Epidermal melanocyte (primary cell): Measurements from ENCODE around the gene LINGO4.

Source experiments
- DNase-seq: peaks from one replicate; pipeline ENCODE4 v3.0.0; 2011; ENCODE audit warnings: low spot score; ENCODE audit not compliant: insufficient read length

LINGO4 gene, protein sequence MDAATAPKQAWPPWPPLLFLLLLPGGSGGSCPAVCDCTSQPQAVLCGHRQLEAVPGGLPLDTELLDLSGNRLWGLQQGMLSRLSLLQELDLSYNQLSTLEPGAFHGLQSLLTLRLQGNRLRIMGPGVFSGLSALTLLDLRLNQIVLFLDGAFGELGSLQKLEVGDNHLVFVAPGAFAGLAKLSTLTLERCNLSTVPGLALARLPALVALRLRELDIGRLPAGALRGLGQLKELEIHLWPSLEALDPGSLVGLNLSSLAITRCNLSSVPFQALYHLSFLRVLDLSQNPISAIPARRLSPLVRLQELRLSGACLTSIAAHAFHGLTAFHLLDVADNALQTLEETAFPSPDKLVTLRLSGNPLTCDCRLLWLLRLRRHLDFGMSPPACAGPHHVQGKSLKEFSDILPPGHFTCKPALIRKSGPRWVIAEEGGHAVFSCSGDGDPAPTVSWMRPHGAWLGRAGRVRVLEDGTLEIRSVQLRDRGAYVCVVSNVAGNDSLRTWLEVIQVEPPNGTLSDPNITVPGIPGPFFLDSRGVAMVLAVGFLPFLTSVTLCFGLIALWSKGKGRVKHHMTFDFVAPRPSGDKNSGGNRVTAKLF

DNA sequence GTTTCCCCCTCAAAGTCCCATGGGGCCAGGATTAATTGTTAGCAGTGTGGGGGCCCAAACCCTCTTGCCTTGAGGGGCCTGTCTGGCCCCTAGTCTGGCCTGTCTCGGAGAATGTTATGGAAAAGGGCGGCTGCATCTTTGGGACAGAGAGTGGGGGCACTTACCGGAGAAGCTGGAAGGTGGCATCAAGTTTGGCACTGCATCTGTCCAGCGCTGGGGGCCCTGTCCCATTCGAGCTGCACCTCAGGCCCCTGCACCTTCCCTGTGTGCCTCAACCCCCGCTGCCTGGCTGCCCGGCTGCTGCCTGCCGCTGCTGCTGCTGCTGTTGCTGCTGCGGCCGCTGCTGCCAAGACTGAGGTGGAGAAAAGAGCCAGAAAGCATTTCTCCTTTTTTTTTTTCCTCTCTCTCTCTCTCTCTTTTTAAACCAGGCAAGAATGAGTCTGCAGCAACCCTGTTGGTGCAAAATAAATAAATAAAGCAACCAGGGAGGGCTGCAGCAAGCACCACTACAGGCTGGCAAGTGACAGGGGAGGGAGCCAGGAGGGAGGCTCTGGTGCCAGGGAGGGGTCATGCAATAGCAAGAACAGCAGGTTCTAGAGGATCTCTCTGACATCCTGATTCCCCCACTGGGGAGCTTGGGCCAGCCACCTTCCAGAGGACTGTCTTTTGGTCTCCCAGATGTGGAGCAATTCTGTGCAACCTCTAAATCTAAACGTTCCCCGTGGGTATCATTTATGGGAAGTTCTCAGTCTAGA, at the start of gene LINGO4:
Gene LINGO4 (minus strand): TSS at position 354 of the 755 bp plus-strand sequence. CDS start 2,715 bp downstream, outside the sequence.
- DNase-seq, result no peak

DNA sequence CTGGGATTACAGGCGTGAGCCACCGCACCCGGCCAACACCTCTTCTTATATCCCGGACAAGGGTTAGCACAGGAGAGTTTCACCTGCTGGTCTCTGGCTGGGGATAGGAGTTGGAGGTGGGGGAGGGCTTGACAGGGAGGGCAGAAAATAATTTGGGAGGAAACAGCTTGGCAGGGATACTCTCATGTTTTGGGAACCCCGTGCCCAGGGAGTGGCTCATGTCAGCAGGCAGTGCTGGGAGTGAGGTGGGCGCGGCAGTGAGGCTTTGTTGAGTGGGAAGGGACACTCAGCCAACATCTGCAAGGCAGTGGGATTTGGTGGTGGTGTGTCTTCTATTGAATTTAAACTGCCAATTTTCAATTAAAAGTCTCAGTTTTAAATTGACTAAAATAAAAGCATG, 49.4 kb upstream of the LINGO4 start:
- DNase-seq, result no peak

DNA sequence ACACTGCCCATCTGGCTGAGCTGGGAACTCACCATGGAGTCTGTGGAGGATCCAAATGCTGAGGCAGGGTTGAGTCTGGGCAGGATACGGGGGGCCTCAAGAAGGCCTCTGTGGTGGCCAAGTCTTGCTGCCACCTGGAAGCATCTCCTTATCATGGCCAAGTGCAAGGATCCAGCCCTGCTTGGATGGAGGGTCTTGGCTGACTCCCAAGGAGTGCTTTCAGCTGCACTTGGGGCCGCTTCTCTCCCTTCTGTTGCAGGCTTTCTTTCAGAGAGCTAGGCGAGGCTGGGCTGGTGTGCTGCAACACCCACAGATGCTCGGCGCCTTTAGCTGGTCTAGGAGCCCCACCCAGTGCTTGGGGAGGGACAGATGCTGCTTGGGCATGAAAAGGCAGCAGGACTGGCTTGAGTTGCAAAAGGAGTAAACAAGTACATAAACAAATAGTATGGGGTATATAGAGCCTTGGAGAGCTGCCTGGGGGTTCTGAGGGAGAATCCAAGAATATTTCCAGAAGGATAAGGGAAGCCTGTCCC, 48.3 kb upstream of the LINGO4 start, which contains the start of gene THEM5:
Gene THEM5 (minus strand): TSS at position 302 of the 533 bp plus-strand sequence. CDS start 147 bp downstream, at position 155.
- DNase-seq, result no peak

DNA sequence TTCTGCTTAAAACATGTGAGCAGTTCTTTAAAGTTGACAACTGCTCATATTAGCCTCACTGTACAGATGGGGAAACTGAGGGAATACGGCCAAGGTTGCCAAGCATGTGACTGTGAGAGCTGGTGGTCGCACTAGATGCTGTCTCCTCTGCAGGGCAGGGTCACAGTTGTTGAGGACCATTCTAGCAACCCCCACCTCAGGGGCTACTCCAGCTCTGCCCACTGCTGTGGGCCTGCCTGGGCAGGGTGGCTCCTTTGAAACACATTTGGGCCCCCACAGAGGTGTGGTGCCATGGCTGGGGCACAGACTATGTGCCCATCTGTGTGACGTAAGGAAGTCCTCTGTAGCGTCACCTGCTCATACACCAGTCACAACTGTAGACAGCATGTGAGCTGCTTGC, 47.5 kb upstream of the LINGO4 start:
- DNase-seq, result no peak

DNA sequence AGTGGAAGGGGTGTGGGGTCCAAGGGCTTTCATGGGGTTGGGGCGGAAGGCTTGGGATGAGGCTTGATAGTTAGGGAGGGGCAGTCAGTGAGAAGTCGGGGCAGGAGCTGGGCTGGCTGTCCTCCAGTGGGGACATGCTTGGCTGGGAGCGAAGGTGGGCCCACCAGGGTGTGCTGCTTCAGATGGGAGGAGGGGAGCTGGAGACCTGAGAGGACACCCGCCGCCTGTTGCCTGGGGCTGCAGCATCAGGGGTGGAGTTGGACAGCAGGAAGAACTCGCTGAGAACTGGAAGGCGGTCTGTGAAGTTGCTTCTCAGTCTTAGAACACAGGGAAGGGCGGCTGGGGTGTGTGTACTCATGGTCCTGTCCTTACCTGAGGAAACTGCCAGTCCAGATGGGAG, 46.7 kb upstream of the LINGO4 start:
- DNase-seq, result no peak

DNA sequence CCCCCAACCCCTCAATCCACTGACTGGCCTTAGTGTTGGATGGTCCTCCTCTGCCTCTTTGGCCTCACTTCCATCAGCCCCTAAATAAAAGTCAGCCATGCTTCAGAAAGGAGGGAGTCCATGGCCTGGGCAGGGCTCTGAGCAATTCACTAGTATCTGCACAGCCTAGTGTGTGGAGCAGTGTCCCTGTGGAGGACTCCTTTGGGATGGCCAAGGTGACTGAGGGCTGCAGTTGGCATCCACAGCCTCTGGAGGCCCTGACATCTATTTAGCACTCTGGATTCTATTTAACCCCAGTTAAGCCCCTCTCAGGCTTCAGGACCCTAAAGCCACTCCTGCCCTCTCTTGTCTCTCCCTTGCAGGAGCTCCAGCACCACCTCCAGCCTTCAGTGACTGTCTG, 44.7 kb upstream of the LINGO4 start:
- DNase-seq, result no peak

DNA sequence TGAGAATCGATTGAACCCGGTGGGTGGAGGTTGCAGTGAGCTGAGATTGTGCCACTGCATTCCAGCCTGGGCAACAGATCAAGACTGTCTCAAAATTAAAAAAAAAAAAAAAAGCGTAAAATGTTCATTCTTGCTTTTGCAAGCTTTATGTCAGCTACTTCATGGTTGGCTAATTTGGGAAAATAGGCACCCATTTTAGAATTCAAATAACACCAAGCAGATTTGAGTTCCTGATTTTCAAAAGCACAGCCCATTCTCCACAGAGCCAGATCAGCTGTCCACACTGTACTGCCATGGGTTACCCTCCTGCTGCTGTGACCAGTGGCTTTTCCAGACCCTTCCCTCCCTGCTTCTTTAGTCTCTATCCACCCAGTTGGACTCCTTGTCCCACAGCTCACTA, 43.9 kb upstream of the LINGO4 start:
- no peak for DNase-seq

DNA sequence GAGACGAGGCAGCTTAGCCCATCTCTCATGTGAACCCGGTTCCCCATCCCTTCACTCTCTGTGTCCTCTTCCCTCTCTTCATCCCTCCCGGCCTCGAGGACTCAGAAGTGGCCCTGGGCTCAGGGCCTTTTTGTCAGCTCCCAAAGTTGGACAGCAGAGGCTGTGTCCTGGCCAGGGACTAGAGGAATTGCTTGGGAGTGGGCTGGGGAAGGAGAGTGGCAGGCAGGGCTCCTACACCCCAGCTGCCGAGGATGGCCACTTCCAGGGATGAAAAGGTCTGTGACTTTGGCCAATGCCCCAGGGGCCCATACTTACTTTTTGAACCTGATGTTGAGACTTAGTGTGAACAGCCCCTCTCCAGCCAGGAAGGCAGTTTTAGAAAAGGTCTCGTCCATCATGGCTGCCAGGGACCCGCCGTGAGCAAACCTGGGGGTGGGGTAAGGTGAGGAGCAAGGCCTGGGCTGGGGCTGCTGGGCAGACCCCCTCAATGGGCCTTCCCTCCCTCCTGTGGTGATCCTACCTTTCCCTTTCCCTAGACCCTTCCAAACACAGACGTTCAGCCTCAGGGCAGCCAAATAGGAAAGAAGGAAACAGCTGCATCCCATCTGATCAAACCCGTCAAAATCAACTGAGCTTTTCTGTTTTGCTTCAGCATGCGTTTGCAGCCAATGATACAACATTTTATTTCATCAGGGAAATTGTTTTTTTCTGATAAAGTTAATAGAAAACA, 42.8 kb upstream of the LINGO4 start:
- peak; percentile 73 for DNase-seq

DNA sequence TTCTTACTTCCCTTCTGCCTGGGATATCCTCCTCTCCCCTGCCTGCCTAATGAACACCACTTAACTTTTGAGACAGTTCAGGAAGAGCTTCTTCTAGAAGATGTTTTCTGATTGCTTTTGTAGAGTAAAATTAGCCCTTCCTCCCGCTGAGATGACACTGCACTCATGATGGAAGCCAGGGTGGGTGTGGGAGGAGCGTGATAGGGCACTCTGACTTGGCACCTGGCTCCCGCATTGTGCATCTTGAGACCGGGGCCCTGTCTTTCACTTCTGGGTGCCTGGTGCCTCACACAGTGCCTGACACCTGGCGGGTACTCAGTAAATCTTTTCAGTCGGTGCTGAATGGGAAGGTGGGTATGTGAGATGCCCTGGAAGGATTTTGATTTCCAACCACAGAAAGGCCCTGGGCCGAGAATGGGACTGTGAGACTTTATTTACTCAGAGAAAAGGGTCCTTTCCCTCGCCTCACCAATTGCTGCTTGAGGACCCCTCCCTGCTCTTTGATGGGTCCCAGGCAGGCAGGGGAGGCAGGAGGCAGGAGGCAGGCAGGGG, 41.5 kb upstream of the LINGO4 start:
- no peak for DNase-seq

DNA sequence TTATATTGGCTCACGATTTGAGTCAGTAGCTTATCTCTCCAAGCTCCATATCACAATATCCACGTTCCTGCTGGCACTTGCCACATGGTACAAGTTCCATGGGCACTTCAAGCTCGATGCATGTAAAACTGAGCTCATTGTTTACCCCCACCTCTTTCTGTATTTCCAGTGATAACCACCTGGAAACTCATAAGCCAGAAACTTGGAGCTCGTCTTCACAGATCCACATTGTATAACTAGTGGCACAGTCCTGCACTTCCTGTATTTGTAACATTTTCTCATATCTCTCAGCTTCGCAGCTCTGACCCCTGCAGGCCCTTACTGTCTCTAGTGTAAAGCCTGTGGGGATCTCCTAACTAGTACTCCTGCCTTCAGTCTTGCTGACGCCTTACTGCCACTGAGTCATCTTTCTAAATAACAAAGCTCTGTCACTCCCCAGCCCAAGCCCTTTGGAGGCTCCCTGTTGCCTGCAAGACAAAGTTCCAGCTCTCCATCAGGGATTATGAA, 40.9 kb upstream of the LINGO4 start:
- DNase-seq, result no peak

DNA sequence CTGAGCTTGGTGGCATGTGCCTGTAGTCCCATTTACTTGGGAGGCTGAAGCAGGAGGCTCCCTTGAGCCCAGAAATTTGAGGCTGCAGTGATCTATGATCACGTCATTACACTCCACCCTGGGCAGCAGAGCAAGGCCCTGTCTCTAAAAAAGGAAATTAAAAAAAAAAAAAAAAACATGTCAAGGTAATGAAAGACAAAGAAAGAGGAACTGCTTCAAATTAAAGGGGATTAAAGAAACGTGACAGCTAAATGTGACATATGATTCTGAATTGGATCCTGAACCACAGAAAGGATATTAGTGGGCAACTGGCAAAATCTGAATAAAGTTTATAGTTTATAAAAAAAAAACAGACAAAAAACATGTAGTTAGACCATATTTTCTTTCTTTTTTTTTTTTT, 38.2 kb upstream of the LINGO4 start:
- no peak for DNase-seq

DNA sequence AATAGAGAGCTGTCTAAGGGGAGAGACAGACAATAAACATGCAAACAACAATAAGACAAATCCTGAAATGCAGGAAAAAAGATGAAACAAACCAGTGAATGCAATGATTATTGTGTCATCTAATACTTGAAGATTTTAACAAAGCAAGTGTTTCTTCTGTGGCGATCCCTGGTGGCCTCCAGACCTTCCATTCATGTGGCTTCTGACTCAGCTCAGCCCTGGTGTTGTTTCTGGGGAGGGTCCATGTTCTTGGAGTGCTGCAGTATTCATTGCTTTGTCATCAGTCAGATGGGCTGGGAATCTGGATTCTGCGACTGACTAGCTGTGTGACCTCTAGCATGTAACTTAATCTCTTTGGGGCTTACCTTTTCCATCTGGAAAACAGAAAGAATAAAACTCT, 35.9 kb upstream of the LINGO4 start:
- DNase-seq, result no peak

DNA sequence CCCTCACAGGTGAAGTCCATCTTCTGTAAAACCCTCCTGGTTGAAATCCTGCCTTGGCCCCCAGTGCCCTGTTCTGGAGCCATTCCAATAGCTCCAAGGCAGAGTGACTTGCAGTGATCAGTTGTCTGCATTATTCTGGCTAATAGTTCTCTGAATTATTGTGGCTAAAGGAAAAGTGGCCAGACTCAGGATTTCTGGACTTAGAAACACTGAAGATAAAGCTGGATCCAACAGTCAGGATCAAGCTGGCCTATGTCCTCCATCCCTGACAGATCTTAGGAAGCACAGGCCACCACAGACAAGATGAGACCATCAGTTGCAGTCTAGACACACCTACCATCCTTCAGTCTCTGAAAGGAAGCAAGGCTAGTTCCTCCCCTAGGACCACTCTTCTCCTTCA, 35.2 kb upstream of the LINGO4 start:
- DNase-seq, result no peak

DNA sequence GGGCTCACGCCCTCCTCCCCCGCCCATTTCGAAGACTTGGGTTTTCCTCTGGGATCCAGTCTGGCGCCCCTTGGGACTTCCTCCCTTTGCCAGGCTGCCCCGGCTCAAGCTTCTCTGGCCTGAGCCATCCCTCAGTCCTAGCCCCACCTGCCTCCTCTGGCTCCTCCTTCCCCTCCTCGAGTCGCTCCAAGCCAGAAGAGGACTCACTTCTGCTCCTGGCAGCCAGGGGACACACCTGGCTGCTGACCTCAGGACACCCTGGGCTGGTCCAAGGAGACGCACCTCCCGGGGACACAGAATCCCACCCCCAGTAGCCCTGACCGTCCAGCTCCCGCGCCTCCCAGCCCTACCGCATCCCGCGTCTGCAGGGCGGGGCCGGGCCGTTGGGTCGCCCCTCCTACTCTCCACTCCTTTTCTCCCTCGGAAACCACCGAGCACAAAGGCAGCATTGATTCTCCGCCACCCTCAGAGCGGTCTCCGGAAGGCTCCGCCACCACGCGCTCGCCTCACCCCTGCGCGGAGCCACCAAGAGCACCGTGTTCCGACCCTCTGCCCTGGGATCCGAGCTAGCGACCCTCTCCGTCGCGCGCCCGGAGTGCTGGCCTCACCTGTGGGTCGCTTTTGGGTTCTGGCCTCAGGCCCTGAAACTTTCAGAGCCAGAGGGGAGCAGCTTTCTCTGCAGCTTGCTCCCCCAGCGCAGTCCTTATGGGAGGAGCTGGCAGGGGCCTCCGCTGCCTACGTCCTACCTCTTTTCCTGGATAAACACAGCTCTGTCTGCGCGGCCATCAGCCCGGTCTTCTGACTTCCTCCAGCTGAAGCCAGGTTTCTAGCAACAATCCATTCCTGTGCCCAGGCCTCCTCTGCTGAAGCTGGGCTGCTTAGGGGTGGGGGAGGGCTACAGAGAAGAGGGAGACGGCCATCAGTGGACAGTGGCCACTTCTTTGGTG, 34.5 kb upstream of the LINGO4 start, which contains the start of gene C2CD4D:
Gene C2CD4D (minus strand): TSS at position 364 of the 947 bp plus-strand sequence. CDS start 831 bp downstream, outside the sequence.
- peak; percentile 92 for DNase-seq

DNA sequence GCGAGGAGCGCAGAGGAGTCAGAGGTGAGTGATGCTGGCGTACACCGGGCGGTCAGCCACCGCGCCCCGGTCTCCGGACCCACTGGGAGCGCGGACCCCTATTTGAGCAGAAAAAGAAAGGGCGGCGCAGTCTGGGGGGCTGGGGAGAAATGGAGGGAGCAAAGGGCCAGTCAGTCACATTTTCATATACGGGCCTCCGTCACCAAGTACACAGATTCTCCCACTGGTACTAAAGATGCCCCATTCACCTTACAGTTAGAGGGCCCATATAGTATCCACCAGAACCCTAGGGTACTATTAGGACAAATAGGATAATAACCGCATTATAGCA, 33.8 kb upstream of the LINGO4 start:
- DNase-seq, result no peak

DNA sequence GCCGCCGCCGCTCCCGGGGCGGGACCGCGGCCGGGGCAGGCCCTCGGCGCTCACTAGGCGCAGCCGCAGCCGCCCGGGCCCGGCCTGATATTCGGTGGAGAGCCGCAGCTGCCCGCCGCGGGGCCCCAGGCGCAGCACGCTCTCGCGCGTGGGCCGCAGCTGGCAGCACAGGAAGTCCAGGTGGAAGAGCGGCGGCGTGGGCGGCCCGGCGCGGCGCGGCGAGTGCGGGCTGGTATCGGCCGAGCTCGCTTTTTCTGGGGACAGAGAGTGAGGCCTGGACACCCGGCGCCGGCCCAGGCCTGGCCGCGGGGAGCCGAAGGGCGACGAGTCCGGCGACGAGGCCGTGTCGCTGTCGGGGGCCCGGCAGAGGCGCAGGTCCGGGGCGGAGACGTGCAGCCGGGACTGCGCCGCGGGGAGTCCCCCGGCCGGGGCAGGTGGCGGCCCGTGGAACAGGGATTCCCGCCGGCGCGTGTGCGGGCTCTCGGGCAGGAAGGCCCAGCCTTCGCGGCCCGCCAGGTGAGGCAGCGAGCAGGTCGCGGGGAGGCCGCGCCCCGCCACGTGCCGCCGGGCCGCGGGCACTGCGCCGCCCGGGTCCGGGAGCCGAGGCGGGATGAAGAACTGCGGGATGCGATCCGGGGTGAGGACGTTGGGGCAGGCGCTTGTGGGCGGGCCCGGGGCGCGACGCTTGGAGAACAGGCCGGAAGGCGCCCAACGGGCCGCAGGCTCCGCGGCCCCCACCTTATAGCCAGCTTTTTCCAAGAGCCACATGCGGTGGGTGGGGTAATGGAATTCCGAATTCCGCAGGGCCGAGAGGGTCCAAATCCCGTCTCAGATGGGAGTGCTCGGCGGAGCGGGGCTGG, 33.2 kb upstream of the LINGO4 start:
- DNase-seq, result no peak

DNA sequence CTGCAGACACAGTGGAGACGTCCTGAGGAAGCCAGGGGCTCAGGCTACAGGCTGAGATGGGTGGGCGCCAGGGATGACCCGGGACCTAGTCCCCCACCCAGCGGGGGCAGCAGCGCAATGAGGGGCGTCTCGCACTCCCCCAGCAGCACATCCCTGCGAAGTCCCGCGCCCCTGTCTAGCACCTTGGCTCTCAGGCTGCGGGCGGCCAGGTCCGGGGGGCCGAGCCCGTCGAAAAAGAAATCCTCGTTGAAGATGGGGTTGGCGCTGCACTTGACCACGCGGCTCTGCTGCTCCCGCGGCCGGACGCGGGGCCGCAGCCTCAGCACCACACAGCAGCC, 32.6 kb upstream of the LINGO4 start:
- DNase-seq, result no peak

DNA sequence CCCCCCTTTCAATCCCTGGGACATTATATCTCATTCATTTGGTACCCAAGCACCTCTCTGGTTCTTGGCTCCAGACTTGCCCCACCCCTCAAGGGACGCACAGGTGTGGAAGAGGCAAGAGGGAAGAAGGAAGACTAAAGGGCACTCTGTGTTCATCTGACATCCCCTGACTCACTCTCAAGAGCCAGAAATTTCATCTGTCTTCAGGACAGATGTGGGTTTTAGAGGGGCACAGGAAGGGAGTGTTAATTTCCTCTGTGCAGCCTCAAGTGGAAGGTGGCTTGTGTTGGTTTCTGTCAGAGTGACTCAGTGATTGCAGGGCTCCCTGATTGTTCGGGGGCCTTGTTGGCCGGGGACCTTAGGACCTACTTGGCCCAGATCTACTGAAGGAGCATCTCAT, 32.0 kb upstream of the LINGO4 start:
- DNase-seq, result no peak

DNA sequence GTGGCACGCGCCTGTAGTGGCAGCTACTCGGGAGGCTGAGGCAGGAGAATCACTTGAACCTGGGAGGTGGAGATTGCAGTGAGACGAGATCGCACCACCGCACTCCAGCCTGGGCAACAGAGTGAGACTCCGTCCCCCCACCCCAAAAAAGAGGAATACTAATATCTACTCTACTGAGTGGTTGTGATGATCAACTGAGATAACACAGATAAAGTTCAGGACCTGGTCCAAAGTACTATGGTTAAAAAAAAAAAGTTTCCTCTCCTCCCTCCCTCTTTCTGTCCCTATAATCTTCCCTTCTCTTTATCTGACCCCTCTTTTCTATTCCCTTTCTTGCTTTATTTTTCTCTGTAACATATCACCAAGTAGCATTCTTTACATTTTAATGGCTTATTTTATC, 30.4 kb upstream of the LINGO4 start:
- DNase-seq, result no peak
